HG03571 (cell line): Measurements from ENCODE around the gene GLYATL3.
A peak's percentile ranks its signal among the peaks of the same experiment; 100 is the strongest.

Experiments
- ATAC-seq: cut with Tn5 transposase; IDR thresholded peaks from one replicate; pipeline ENCODE4 v1.9.1; 2021; ENCODE audit not compliant: unreplicated experiment

GLYATL3 gene

GRCh38 chr6:49513153-49513989 is 13.6 kb downstream of the GLYATL3 start:
- no peak for ATAC-seq

GRCh38 chr6:49514571-49515484 is 15.1 kb downstream of the GLYATL3 start:
- no peak for ATAC-seq

- no peak for ATAC-seq
These were observed 15.9 kb downstream of the GLYATL3 start for GRCh38 chr6:49515485-49516146.

GRCh38 chr6:49516147-49516505 is 16.4 kb downstream of the GLYATL3 start:
- no peak for ATAC-seq

- ATAC-seq: no peak
These were observed 18.2 kb downstream of the GLYATL3 start for GRCh38 chr6:49517919-49518318.

GRCh38 chr6:49519660-49520059 is 19.9 kb downstream of the GLYATL3 start:
- ATAC-seq: peak; percentile 78

GRCh38 chr6:49522710-49523593 is 23.2 kb downstream of the GLYATL3 start:
- ATAC-seq: no peak

- no peak for ATAC-seq
These were observed 24.2 kb downstream of the GLYATL3 start for GRCh38 chr6:49523901-49524300.

GRCh38 chr6:49524541-49524940 is 24.8 kb downstream of the GLYATL3 start:
- ATAC-seq: no peak

GRCh38 chr6:49526598-49526997 is 26.9 kb downstream of the GLYATL3 start:
- no peak for ATAC-seq

GRCh38 chr6:49527320-49527719 is 27.6 kb downstream of the GLYATL3 start:
- no peak for ATAC-seq

- no peak for ATAC-seq
These were observed 28.8 kb downstream of the GLYATL3 start for GRCh38 chr6:49528571-49528970.

GRCh38 chr6:49530141-49530776 is 30.5 kb downstream of the GLYATL3 start:
- ATAC-seq: no peak

- ATAC-seq: peak; percentile 82
These were observed 32.2 kb downstream of the GLYATL3 start for GRCh38 chr6:49531774-49532569.

GRCh38 chr6:49535795-49536194 is 36.1 kb downstream of the GLYATL3 start:
- no peak for ATAC-seq

GRCh38 chr6:49539102-49539501 is 39.4 kb downstream of the GLYATL3 start:
- ATAC-seq: no peak

- no peak for ATAC-seq
These were observed 40.9 kb downstream of the GLYATL3 start for GRCh38 chr6:49540614-49541013.

- ATAC-seq: no peak
These were observed 41.5 kb downstream of the GLYATL3 start for GRCh38 chr6:49541210-49541724.

- no peak for ATAC-seq
These were observed 42.2 kb downstream of the GLYATL3 start for GRCh38 chr6:49541936-49542335.
